Mesenchymal stem cell (in vitro differentiated cells and primary cell): ENCODE data around the gene TAS2R40.

Experiments
- DNase-seq: peaks from one replicate; pipeline ENCODE4 v3.0.0-alpha.2; 2013
- H2AFZ ChIP-seq: one replicate; pipeline ENCODE4 v1.6.1; 2013; ENCODE audit warnings: low read depth, mild to moderate bottlenecking, control low read depth, inconsistent platforms, low read length, moderate library complexity
- H2AK5ac ChIP-seq: 2 replicates; pipeline ENCODE4 v1.6.1; 2013; ENCODE audit warnings: low read length, moderate library complexity, mild to moderate bottlenecking, inconsistent platforms; ENCODE audit not compliant: severe bottlenecking
- H2BK120ac ChIP-seq: one replicate; pipeline ENCODE4 v1.6.1; 2013; ENCODE audit warnings: low read depth, mild to moderate bottlenecking, inconsistent platforms, low read length, moderate library complexity
- H2BK12ac ChIP-seq, 2 experiments: one replicate each; pipeline ENCODE4 v1.6.1; 2013; ENCODE audit warnings: inconsistent platforms in 2 of 2, low read length in 2 of 2, mild to moderate bottlenecking in 2 of 2, moderate library complexity in 2 of 2, control low read depth in 1 of 2
- H2BK15ac ChIP-seq: one replicate; pipeline ENCODE4 v1.6.1; 2013; ENCODE audit warnings: mild to moderate bottlenecking, low read depth, inconsistent platforms; ENCODE audit not compliant: poor library complexity, severe bottlenecking
- H2BK5ac ChIP-seq: 2 replicates; pipeline ENCODE4 v1.6.1; 2013; ENCODE audit warnings: low read depth, mild to moderate bottlenecking, low read length, control low read depth, inconsistent platforms; ENCODE audit not compliant: poor library complexity, severe bottlenecking
- H3K14ac ChIP-seq, 2 experiments: one replicate each; pipeline ENCODE4 v1.6.1; 2013; ENCODE audit warnings: inconsistent platforms in 2 of 2, low read length in 2 of 2, control low read depth in 1 of 2, mild to moderate bottlenecking in 1 of 2, moderate library complexity in 1 of 2
- H3K18ac ChIP-seq, 2 experiments: one replicate each; pipeline ENCODE4 v1.6.1; 2013; ENCODE audit warnings: inconsistent platforms in 2 of 2, low read length in 2 of 2, control low read depth in 1 of 2, low read depth in 1 of 2, mild to moderate bottlenecking in 1 of 2
- H3K23ac ChIP-seq, 2 experiments: one replicate each; pipeline ENCODE4 v1.6.1; 2013; ENCODE audit warnings: inconsistent platforms in 2 of 2, low read length in 2 of 2, mild to moderate bottlenecking in 2 of 2, moderate library complexity in 2 of 2, control low read depth in 1 of 2
- H3K27ac ChIP-seq: 2 replicates; pipeline ENCODE4 v1.5.1; 2013; ENCODE audit warnings: mild to moderate bottlenecking, moderate library complexity, low read length, control low read depth, inconsistent platforms; ENCODE audit not compliant: poor library complexity, severe bottlenecking
- H3K27me3 ChIP-seq, 2 experiments: 2 replicates each; pipeline versions ENCODE4 v1.6.1 to v1.7.0; 2013; ENCODE audit warnings: low read length in 2 of 2, mild to moderate bottlenecking in 2 of 2, moderate library complexity in 2 of 2, control low read depth in 1 of 2, inconsistent platforms in 1 of 2; ENCODE audit not compliant: control insufficient read depth in 1 of 2, insufficient read depth in 1 of 2
- H3K36me3 ChIP-seq, 2 experiments: 2 replicates each; pipeline versions ENCODE4 v1.6.1 to v1.7.0; 2013; ENCODE audit warnings: low read length in 2 of 2, control low read depth in 1 of 2, inconsistent platforms in 1 of 2, low read depth in 1 of 2, mild to moderate bottlenecking in 1 of 2; ENCODE audit not compliant: insufficient read depth in 2 of 2, control insufficient read depth in 1 of 2
- H3K4ac ChIP-seq, 2 experiments: one replicate each; pipeline ENCODE4 v1.6.1; 2013; ENCODE audit warnings: inconsistent platforms in 2 of 2, low read length in 2 of 2, mild to moderate bottlenecking in 2 of 2, moderate library complexity in 2 of 2, control low read depth in 1 of 2, low read depth in 1 of 2
- H3K4me1 ChIP-seq: 2 replicates; pipeline ENCODE4 v1.6.1; 2013; ENCODE audit warnings: low read depth, low read length, control low read depth; ENCODE audit not compliant: control insufficient read depth, insufficient read depth
- H3K4me2 ChIP-seq: 2 replicates; pipeline ENCODE4 v1.6.1; 2013; ENCODE audit warnings: low read length, mild to moderate bottlenecking, inconsistent platforms; ENCODE audit not compliant: poor library complexity, severe bottlenecking
- H3K4me3 ChIP-seq, 2 experiments: 2 replicates each; pipeline versions ENCODE4 v1.5.1 to v1.7.0; 2013; ENCODE audit warnings: low read length in 2 of 2, mild to moderate bottlenecking in 2 of 2, control low read depth in 1 of 2, low read depth in 1 of 2; ENCODE audit not compliant: insufficient read depth in 1 of 2
- H3K79me1 ChIP-seq: replicated peaks from 2 replicates; pipeline ENCODE4 v1.6.1; 2013; ENCODE audit warnings: mild to moderate bottlenecking, control low read depth, low read length, inconsistent platforms; ENCODE audit not compliant: poor library complexity, severe bottlenecking
- H3K9ac ChIP-seq: 2 replicates; pipeline ENCODE4 v1.7.0; 2013; ENCODE audit warnings: mild to moderate bottlenecking, low read length, moderate library complexity
- H3K9me3 ChIP-seq: 2 replicates; pipeline ENCODE4 v1.7.0; 2013; ENCODE audit warnings: mild to moderate bottlenecking, low read length; ENCODE audit not compliant: control insufficient read depth
- H4K8ac ChIP-seq: one replicate; pipeline ENCODE4 v1.6.1; 2013; ENCODE audit warnings: inconsistent platforms, mild to moderate bottlenecking, low read length, moderate library complexity
- H4K91ac ChIP-seq: one replicate; pipeline ENCODE4 v1.6.1; 2013; ENCODE audit warnings: mild to moderate bottlenecking, low read length, inconsistent platforms
- WGBS: methylation state at CpG from one replicate; pipeline ENCODE4 v1.1.7; 2013; ENCODE audit warnings: mixed read lengths; 5-methylcytosine and 5-hydroxymethylcytosine counted together

The TAS2R40 gene

DNA sequence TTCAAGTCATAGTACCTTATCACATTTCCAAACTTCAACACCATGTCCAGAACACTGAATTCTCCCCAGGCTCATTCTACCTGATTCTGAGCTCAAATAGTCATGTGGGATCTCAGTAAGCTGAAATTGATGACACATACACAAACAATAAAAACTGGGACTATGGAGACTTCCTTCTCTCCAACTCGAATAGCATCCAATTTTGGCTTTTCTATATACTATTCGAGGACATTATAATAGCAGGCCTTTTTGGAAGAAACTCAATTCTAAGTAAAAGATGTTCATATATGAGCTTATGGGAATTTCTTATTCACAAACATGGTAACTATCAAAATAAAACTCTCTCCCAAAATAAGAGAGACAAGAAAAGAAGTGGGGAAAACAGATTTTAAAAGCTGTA, 551 bp upstream of the TAS2R40 start:
- WGBS: no CpG with 5 or more reads among the region's 2 CpGs
- no peak overlapping the region for H3K4me3 ChIP-seq
- no peak overlapping the region for H2BK12ac ChIP-seq
- no peaks in the 10 kb centered on the region for H3K9me3 ChIP-seq
- no peak overlapping the region for H3K23ac ChIP-seq
- no peak for DNase-seq
- no peak overlapping the region for H3K27ac ChIP-seq
- H3K18ac ChIP-seq: no peak overlapping the region
- H2BK15ac ChIP-seq: no peak overlapping the region
- H3K36me3 ChIP-seq: no peaks in the 10 kb centered on the region
- no peak overlapping the region for H4K91ac ChIP-seq
- no peak overlapping the region for H3K14ac ChIP-seq
- H2BK120ac ChIP-seq: no peak overlapping the region
- H4K8ac ChIP-seq: no peak overlapping the region
- no peak overlapping the region for H3K4me2 ChIP-seq
- H3K9ac ChIP-seq: no peak overlapping the region
- no peaks in the 10 kb centered on the region for H3K79me1 ChIP-seq
- peaks cover 34 to 45% of the 10 kb centered on the region in 2 experiments for H3K27me3 ChIP-seq
- no peaks in the 10 kb centered on the region for H3K4me1 ChIP-seq
- H3K4ac ChIP-seq: no peak overlapping the region
- no peak overlapping the region for H2BK5ac ChIP-seq
- no peak overlapping the region for H2AK5ac ChIP-seq
- no peak overlapping the region for H2AFZ ChIP-seq

DNA sequence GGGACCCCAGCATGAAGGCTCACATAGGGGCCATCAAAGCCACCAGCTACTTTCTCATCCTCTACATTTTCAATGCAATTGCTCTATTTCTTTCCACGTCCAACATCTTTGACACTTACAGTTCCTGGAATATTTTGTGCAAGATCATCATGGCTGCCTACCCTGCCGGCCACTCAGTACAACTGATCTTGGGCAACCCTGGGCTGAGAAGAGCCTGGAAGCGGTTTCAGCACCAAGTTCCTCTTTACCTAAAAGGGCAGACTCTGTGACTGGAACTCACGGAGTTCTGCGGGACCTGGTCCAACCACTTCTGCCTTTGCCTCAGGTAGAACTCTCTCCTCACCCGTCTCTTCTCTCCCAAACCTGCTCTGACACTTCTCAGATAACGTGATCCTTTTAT, 945 bp downstream of the TAS2R40 start:
- H3K27me3 ChIP-seq: peaks cover 31 to 45% of the 10 kb centered on the region in 2 experiments
- no peak overlapping the region for H4K8ac ChIP-seq
- H3K4me2 ChIP-seq: no peak overlapping the region
- no peaks in the 10 kb centered on the region for H3K79me1 ChIP-seq
- H3K27ac ChIP-seq: no peak overlapping the region
- no peak overlapping the region for H4K91ac ChIP-seq
- no peak overlapping the region for H2BK120ac ChIP-seq
- H2BK15ac ChIP-seq: no peak overlapping the region
- H2AFZ ChIP-seq: no peak overlapping the region
- no peak for DNase-seq
- H3K4me1 ChIP-seq: no peaks in the 10 kb centered on the region
- H2AK5ac ChIP-seq: no peak overlapping the region
- no peaks in the 10 kb centered on the region for H3K9me3 ChIP-seq
- H3K36me3 ChIP-seq: no peaks in the 10 kb centered on the region
- H3K4me3 ChIP-seq: no peak overlapping the region
- 75% methylated on average over 4 of the region's 7 CpGs for WGBS
- H2BK5ac ChIP-seq: no peak overlapping the region
- no peak overlapping the region for H3K4ac ChIP-seq
- no peak overlapping the region for H3K23ac ChIP-seq
- no peak overlapping the region for H3K14ac ChIP-seq
- H2BK12ac ChIP-seq: no peak overlapping the region
- H3K18ac ChIP-seq: no peak overlapping the region
- no peak overlapping the region for H3K9ac ChIP-seq

DNA sequence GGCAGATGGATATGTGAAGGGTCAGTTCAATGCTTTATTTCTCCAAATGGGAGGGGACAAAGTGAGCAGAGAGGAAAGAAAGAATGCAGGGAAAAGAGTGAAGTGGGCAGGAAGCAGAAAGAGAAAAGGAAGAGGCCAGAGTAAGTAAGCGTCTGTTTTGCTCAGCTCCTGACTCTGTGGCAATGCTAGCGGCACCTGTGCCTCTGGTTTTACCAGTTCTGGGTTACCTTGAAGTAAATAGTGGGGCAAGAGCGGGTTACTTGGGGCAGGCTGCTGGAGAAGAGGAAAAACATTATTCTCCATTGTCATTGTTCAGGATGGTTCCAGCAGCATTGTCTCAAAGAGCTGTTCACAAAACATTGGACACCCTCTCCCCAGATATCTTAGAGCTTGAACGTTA, 1.9 kb downstream of the TAS2R40 start:
- H3K79me1 ChIP-seq: no peaks in the 10 kb centered on the region
- DNase-seq: no peak
- WGBS: 87% methylated on average over 3 of the region's 4 CpGs

DNA sequence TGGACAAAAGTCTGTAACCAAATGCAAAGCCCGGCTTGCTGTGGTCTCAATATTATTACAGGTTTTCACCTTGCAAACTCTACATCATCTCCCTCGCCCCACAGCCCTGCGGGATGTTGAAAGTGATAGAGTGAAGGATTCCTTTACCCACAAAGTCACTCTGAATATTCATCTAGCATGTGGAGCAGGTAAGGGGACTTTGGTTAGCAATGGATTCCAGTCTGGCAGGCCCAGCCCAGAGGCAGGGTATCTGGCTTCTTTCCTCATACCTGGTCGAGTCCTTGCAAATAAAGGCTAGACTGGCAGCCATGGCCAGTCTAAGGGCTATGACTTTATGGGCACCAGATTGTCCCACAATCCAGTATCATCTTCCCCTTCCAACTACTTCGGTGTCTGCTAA, 3.2 kb downstream of the TAS2R40 start:
- H3K4me3 ChIP-seq: no peak overlapping the region
- no peaks in the 10 kb centered on the region for H3K9me3 ChIP-seq
- no peak overlapping the region for H4K8ac ChIP-seq
- no peak overlapping the region for H4K91ac ChIP-seq
- H3K23ac ChIP-seq: no peak overlapping the region
- no peak overlapping the region for H2BK120ac ChIP-seq
- H3K36me3 ChIP-seq: no peaks in the 10 kb centered on the region
- H2AFZ ChIP-seq: no peak overlapping the region
- DNase-seq: no peak
- H3K27ac ChIP-seq: no peak overlapping the region
- no peak overlapping the region for H3K4me2 ChIP-seq
- H3K79me1 ChIP-seq: no peaks in the 10 kb centered on the region
- no peak overlapping the region for H3K4ac ChIP-seq
- no peaks in the 10 kb centered on the region for H3K4me1 ChIP-seq
- 84% methylated on average over 1 of the region's 5 CpGs for WGBS
- H3K27me3 ChIP-seq: peaks cover 28 to 37% of the 10 kb centered on the region in 2 experiments
- no peak overlapping the region for H2BK5ac ChIP-seq
- H3K14ac ChIP-seq: no peak overlapping the region
- no peak overlapping the region for H3K9ac ChIP-seq
- no peak overlapping the region for H2AK5ac ChIP-seq
- no peak overlapping the region for H2BK15ac ChIP-seq
- no peak overlapping the region for H2BK12ac ChIP-seq
- no peak overlapping the region for H3K18ac ChIP-seq

More for the DNA sequence above, 1.9 kb downstream of the TAS2R40 start:
- Histone ChIP-seq H3K4ac (no peak overlapping the region), H3K23ac (no peak overlapping the region), H3K14ac (no peak overlapping the region), H3K27me3 (peaks cover 28 to 42% of the 10 kb centered on the region in 2 experiments), H4K8ac (no peak overlapping the region), H2BK5ac (no peak overlapping the region), H4K91ac (no peak overlapping the region), H3K9me3 (no peaks in the 10 kb centered on the region), H3K4me1 (no peaks in the 10 kb centered on the region), H3K18ac (no peak overlapping the region), H2BK120ac (no peak overlapping the region), H2BK15ac (no peak overlapping the region), H2AK5ac (no peak overlapping the region), H2BK12ac (no peak overlapping the region), H3K4me2 (no peak overlapping the region), H3K36me3 (no peaks in the 10 kb centered on the region), H3K4me3 (no peak overlapping the region), H3K27ac (no peak overlapping the region), H3K9ac (no peak overlapping the region), H2AFZ (no peak overlapping the region)
